ES-I3 (cell line): ENCODE measurements around the gene GSTCD.
"Not testable (repeated sequence)": the region's sequence is repeated elsewhere in the genome, so short reads cannot be mapped to it uniquely, and the experiment has no call there.

ENCODE experiments used
- H3K36me3 ChIP-seq: 2 replicates; pipeline ENCODE4 v1.6.1; 2013; ENCODE audit warnings: mild to moderate bottlenecking, low read length, control low read depth, moderate library complexity; ENCODE audit not compliant: insufficient read depth
- H3K4me1 ChIP-seq: 2 replicates; pipeline ENCODE4 v1.6.1; 2013; ENCODE audit warnings: mild to moderate bottlenecking, control low read depth, low read length; ENCODE audit not compliant: insufficient read depth
- H3K9ac ChIP-seq: 2 replicates; pipeline ENCODE4 v1.6.1; 2013; ENCODE audit warnings: low read depth, mild to moderate bottlenecking, low read length, moderate library complexity
- H3K9me3 ChIP-seq: 2 replicates; pipeline ENCODE4 v1.6.1; 2013; ENCODE audit warnings: mild to moderate bottlenecking, low read length, moderate library complexity; ENCODE audit not compliant: control insufficient read depth, insufficient read depth

The GSTCD gene

DNA sequence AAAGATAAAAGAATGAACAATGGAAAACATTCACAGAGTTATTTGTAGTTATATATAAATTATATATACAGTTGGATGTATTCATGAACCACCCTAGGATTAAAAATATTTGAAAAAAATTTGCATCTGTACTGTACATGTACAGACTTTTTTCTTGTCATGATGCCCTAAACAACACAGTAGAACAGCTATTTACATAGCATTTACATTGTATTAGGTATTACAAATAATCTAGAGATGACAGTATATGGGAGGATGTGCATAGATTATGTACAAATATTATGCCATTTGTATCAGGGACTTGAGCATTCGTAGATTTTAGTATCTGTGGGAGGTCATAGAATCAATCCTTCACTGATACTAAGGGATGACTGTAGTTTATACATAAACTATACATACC is 44.8 kb downstream of the GSTCD start:
- Histone ChIP-seq H3K36me3 (no peaks in the 10 kb centered on the region), H3K4me1 (no peaks in the 10 kb centered on the region), H3K9ac (no peak overlapping the region), H3K9me3 (no peaks in the 10 kb centered on the region)

DNA sequence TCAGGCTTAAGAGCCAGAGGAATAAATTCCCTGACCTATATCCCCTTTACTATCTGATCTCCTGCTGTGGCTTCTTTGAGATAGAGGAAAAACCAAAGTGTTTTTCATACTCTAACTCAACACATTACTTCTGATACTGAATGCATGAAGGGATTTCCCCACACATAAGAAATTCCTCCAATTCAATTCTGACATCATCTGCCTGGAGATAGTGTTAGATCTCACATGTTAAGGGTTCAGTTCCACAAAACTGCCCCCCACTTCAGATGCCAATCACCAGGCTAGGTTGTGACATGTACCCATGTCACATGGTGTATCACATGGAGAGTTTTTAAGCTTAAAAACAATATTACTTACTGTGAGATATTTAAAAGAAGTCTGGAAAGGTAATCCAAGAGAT is 46.8 kb downstream of the GSTCD start:
- Histone ChIP-seq H3K36me3 (no peaks in the 10 kb centered on the region), H3K9me3 (no peaks in the 10 kb centered on the region), H3K9ac (no peak overlapping the region), H3K4me1 (no peaks in the 10 kb centered on the region)

DNA sequence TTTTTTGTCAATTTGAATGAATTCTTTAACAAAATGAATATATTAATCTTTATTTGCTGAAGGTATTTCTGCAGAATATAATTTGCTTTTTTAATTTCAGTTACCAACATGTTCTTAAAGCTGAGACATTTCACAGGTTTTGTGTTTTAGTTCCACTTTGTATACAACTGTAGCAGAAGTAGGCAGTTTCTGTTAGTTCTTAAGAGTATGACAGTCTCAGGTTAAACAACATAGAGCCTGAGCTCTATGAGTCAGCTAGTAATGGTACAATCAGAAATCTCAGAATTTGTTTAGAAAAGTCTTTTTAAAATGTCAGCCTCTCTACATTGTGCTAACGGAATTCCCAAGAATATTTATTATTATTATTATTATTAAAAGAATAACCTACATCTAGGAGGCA is 50.4 kb downstream of the GSTCD start:
- Histone ChIP-seq H3K4me1 (no peaks in the 10 kb centered on the region; the same call in 1 of the 2 replicates), H3K9me3 (no peaks in the 10 kb centered on the region), H3K9ac (no peak overlapping the region), H3K36me3 (no peaks in the 10 kb centered on the region)

DNA sequence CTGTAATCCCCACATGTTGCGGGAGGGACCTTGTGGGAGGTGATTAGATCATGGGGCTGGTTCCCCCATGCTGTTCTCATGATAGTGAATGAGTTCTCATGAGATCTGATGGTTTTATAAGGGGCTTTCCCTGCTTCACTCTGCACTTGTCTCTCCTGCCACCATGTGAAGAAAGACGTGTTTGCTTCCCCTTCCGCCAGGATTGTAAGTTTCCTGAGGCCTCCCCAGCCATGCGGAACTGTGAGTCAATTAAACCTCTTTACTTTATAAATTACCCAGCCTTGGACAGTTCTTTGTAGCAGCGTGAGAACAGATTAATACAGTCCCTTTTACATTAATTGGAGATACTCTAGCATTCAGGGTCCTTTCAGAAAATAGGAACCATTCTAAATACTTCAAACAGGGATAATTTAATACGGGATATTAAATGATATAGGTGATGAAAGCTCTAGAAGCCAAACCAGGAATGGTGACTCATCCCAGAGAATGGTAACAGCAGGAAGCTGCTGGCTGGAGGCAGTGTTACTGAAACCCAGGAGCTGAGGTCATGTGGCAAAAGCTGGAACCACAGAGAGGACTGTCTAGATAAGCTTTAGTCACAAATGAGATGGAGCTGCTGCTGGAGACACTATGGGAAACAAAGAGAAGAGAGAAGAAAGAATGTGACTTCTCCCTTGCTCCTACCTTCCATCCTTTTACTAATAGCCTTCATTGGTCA is 57.3 kb downstream of the GSTCD start:
- H3K9ac ChIP-seq, result no peak overlapping the region
- H3K4me1 ChIP-seq, result no peaks in the 10 kb centered on the region; the same call in 1 of the 2 replicates
- H3K9me3 ChIP-seq, result no peaks in the 10 kb centered on the region; the same call in 1 of the 2 replicates
- no peaks in the 10 kb centered on the region for H3K36me3 ChIP-seq

DNA sequence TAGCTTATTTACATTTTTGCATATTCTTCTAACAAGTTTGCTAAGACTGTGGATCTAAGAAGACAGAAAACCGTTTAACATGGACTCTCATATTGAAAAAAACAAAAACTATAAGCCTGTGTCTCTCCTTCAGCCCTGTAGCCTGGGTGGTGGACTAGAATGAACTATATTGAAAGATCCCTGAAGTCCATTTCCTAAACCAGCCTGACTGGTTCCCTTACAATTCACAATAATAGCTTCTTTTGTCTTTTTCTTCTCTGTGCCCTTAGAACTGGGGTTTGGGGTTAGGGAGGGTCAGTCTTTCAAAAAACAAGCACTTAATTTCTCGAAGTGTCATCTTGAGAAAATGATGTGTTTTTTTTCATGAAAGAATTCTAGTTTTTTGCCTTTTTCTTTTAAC is 59.0 kb downstream of the GSTCD start:
- no peaks in the 10 kb centered on the region; the same call in 1 of the 2 replicates for H3K9me3 ChIP-seq
- H3K4me1 ChIP-seq, result no peaks in the 10 kb centered on the region
- no peaks in the 10 kb centered on the region for H3K36me3 ChIP-seq
- H3K9ac ChIP-seq, result no peak overlapping the region

DNA sequence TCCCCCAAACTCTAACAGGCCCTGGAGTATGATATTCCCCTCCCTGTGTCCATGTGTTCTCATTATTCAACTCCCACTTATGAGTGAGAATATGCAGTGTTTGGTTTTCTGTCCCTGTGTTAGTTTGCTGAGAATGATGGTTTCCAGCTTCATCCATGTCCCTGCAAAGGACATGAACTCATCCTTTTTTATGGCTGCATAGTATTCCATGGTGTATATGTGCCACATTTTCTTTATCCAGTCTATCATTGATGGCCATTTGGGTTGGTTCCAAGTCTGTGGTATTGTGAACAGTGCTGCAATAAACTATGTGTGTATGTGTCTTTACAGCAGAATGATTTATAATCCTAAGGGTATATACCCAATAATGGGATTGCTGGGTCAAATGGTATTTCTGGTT is 61.9 kb downstream of the GSTCD start:
- H3K4me1 ChIP-seq, H3K9me3 ChIP-seq, H3K36me3 ChIP-seq: not testable (repeated sequence)

DNA sequence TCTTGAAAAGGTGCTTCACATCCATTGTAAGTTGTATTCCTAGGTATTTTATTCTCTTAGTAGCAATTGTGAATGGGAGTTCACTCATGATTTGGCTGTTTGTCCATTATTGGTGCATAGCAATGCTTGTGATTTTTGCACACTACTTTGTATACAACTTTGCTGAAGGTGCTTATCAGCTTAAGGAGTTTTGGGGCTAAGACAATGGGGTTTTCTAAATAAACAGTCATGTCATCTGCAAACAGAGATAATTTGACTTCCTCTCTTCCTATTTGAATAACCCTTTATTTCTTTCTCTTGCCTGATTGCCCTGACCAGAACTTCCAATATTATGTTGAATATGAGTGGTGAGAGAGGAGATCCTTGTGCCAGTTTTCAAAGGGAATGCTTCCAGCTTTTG is 63.5 kb downstream of the GSTCD start:
- H3K9me3 ChIP-seq, H3K36me3 ChIP-seq, H3K4me1 ChIP-seq, H3K9ac ChIP-seq: not testable (repeated sequence)

More for the DNA sequence above, 61.9 kb downstream of the GSTCD start:
- H3K9ac ChIP-seq, result not testable (repeated sequence)

DNA sequence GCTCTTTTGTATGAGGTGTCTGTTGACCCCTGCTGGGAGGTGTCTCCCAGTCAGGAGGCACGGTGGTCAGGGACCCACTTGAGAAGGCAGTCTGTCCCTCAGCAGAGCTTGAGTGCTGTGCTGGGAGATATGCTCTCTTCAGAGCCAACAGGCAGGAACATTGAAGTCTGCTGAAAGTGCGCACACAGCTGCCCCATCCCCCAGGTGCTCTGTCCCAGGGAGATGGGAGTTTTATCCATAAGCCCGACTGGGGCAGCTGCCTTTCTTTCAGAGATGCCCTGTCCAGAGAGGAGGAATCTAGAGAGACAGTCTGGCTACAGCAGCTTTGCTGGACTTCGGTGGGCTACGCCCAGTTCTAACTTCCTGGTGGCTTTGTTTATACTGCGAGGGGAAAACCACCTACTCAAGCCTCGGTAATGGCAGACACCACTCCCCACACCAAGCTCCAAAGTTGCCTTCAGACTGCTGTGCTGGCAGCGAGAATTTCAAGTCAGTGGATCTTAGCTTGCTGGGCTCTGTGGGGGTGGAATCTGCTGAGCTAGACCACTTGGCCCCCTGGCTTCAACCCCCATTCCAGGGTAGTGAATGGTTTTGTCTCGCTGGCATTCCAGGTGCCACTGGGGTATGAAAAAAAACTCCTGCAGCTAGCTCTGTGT is 67.3 kb downstream of the GSTCD start:
- not testable (repeated sequence) for H3K36me3 ChIP-seq, H3K4me1 ChIP-seq, H3K9me3 ChIP-seq, H3K9ac ChIP-seq

DNA sequence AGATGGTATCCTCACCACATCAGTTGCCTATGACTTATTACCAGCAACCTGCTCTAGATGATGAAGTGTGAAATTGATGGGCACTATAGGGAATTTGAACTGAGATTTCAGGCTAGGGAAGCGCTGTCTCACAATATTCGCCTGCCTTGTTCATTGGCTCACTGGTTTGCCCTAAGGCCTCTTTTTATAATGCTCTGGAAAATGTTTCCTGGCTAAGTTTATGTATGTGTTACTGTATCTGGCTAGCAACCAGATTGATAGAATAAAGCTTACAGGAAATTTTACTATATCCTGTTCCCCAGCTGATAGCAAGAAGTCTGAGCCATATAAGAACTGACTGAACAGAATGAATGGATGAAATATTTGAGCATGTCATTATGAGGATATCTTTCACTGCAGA is 71.6 kb downstream of the GSTCD start:
- H3K4me1 ChIP-seq, result no peaks in the 10 kb centered on the region
- H3K9me3 ChIP-seq, result no peaks in the 10 kb centered on the region
- H3K9ac ChIP-seq, result no peak overlapping the region
- no peaks in the 10 kb centered on the region for H3K36me3 ChIP-seq

DNA sequence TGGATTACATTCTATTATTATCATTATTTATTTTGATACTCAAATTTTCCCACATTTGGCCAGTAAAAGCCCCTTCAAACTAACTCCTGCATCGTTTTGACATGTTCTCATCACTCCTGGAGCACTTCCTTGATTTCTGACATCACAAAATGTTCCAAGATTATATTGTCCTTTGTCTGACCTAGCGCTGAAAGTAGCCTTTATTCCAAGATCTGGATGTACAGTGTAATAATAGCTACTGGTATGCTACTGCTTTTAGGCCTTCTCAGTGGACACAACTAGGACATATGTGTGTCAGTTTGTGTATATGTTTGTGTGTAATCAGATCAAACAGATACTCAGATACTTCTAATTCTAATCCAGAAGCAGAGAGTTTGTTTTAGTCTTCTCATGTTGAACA is 76.2 kb downstream of the GSTCD start:
- no peak overlapping the region for H3K9ac ChIP-seq
- no peaks in the 10 kb centered on the region for H3K4me1 ChIP-seq
- no peaks in the 10 kb centered on the region for H3K9me3 ChIP-seq
- no peaks in the 10 kb centered on the region for H3K36me3 ChIP-seq

DNA sequence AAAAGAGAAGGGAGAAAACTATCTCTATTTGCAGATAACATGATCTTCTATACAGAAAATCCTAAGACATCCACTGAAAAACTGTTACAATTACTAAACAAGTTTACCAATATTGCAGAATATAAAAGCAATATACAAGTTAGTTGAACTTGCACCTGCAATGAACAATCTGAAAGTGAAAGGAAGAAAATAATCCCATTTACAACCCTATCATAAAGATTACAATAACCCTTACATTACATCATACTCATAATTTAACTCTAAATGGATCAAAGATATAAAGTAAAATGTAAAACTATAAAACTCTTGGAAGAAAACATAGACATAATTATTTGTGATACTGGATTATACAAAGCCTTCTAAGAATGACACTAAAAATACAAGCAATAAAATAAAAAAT is 77.2 kb downstream of the GSTCD start:
- Histone ChIP-seq H3K9me3 (no peaks in the 10 kb centered on the region), H3K9ac (no peak overlapping the region), H3K4me1 (no peaks in the 10 kb centered on the region), H3K36me3 (no peaks in the 10 kb centered on the region)

DNA sequence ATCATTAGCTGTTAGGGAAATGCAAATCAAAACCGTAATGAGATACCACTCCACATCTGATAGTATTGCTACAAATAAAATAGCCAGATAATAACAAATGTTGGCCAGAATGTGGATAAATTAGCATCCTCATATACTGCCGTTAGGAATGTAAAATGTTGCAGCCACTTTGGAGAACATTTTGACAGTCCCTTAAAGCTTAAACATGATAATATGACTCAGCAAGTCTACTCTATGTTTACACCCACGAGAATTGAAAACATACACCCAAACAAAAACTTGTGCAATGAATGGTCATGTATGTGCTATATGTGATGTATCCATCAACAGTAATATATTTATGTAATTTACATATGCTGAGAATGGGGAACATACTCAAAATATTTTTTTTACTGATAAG is 78.2 kb downstream of the GSTCD start:
- no peaks in the 10 kb centered on the region for H3K4me1 ChIP-seq
- no peaks in the 10 kb centered on the region for H3K36me3 ChIP-seq
- no peak overlapping the region for H3K9ac ChIP-seq
- no peaks in the 10 kb centered on the region for H3K9me3 ChIP-seq

DNA sequence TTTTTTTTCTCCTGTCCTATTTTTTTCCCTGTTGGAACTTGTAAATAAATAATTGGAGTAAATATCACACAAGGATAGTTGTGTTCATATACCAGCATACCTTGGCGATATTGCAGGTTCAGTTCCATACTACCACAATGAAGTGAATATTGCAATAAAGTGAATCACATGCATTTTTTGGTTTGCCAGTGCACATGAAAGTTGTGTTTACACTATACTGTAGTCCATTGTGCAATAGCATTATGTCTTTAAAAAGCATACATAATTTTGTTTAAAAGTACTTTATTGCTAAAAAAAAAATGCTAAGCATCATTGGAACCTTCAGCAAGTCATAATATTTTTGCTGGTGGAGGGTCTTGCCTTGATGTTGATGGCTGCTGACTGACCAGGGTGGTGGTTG is 88.6 kb downstream of the GSTCD start:
- H3K36me3 ChIP-seq, result no peaks in the 10 kb centered on the region
- no peak overlapping the region for H3K9ac ChIP-seq
- H3K4me1 ChIP-seq, result no peaks in the 10 kb centered on the region
- H3K9me3 ChIP-seq, result no peaks in the 10 kb centered on the region

DNA sequence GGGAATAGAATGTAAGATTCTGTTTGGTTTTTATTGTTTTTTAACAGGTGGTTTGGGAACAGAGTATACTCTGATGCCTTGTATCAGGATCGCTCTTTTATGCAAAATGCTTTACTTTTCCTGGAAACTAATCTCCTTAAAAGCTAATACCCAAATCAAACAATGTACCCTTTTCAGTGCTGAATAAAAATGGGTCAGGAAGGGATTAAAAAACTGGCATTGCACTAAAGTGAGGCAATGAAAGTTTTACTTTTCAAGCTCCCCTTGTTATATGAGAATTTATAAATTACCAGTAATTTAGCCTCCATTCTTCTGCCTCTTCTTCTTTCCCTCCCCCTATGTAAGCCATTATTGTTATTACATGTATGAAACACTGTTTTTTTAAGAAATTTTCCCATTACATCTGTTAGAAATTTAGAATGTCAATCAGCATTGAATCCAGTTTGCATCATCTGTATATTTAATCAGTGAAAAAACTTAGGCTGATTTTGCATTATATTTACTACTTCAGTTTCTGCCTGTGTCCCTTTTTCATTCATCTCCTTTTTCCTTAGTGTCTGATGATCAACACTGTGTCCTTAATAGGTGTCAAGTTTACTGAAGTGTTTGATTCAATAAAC is 97.0 kb downstream of the GSTCD start:
- Histone ChIP-seq H3K36me3 (no peaks in the 10 kb centered on the region), H3K4me1 (no peaks in the 10 kb centered on the region), H3K9me3 (no peaks in the 10 kb centered on the region), H3K9ac (no peak overlapping the region)

DNA sequence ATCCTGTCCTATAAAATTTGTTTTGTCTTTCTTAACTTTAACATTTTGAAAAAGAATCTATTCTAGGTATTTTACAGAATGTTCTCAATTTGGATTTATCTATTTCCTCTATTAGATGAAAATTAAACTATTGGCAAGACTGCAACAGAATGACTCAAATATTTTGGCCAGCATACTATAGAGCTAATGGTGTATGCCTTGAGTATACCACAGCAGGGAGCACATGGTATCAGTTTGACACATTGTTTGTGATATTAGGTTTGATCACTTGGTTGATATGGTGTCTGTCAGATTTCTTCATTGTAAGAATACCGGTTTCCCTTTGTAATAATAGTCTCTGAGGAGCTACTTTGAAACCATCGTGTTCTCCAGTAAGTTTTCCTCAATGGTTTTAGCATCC is 98.9 kb downstream of the GSTCD start:
- H3K9me3 ChIP-seq, result no peaks in the 10 kb centered on the region
- no peak overlapping the region for H3K9ac ChIP-seq
- no peaks in the 10 kb centered on the region for H3K4me1 ChIP-seq

More for the DNA sequence above, 98.9 kb downstream of the GSTCD start:
- H3K36me3 ChIP-seq, result no peaks in the 10 kb centered on the region
